Hematopoietic multipotent progenitor cell treated with erythropoietin and hydrocortisone succinate and interleukin-3 and kit ligand, for 6 days (in vitro differentiated cells): ENCODE measurements around the gene DUSP8.
"Not testable (repeated sequence)": the region's sequence is repeated elsewhere in the genome, so short reads cannot be mapped to it uniquely, and the experiment has no call there.

Experiments
- DNase-seq: peaks from one replicate; pipeline ENCODE4 v3.0.0-alpha.2; 2015

DUSP8 gene

DNA sequence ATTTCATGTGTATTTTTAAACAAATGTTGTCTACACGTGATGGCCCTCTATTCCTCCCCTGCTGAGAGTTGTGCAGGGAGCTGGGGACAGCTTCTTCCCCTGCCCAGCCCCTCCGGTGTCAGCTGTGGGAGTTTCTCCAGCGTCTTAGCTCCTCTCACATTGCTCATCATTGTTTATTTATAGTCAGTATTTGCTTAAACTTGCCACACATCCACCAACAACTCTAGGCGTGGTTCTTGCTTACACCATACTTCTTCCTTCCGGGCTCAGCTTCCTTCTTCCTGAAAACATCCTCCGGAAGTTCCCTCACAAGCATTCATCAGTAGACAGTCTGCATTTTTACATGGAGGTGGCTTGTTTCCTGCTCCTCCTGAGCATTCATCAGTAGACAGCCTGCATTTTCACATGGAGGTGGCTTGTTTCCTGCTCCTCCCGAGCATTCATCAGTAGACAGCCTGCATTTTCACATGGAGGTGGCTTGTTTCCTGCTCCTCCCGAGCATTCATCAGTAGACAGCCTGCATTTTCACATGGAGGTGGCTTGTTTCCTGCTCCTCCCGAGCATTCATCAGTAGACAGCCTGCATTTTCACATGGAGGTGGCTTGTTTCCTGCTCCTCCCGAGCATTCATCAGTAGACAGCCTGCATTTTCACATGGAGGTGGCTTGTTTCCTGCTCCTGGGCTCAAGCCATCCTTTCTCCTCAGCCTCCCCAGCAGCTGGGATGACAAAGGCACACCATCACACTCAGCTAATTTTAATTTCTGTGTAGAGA lies 17.3 kb upstream of the DUSP8 start:
- not testable (repeated sequence) for DNase-seq

DNA sequence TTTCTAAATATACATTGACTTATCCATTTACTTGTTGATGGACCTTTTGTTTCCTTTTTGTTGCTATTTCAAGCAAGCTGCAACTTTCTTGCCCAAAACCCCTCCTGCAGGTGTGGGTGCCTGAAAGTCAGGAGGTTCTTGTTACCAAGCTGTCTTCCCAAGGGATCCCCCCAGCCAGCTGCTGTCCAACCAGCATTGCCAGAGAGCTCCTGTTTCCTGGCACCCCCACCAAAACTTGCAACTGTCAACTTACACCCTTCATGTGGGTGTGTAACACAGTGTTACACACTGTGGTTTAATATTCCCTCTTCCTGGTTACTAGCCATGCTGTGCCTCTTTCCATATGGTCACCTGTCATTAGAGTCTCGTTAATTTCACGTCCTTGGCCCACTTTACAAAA lies 14.6 kb upstream of the DUSP8 start:
- no peak for DNase-seq

DNA sequence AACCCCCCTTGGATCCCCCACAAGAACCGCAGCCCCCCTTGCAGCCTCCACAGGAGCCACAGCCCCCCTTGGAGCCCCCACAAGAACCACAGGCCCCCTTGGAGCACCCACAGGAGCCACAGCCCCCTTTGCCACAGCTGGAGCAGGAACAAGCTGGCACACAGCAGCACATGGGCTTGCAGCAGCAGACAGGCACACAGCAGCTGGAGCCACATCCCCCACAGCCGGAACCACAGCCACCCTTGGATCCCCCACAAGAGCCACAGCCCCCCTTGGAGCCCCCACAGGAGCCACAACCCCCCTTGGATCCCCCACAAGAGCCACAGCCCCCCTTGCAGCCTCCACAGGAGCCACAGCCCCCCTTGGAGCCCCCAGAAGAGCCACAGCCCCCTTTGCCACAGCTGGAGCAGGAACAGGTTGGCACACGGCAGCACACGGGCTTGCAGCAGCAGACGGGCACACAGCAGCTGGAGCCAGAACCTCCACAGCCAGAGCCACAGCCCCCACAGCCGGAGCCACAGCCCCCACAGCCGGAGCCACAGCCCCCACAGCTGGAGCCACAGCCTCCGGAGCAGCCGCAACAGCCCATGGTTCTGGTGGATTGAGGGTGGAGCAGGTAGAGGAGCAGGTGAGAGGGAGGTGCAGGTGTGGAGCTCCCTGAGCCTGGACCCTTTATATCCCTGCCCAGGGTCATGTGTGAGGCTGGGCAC lies 12.7 kb upstream of the DUSP8 start, which contains the start of gene KRTAP5-1:
Gene KRTAP5-1 (minus strand): TSS at position 623 of the 710 bp plus-strand sequence. CDS start 34 bp downstream, at position 589.
- not testable (repeated sequence) for DNase-seq

DNA sequence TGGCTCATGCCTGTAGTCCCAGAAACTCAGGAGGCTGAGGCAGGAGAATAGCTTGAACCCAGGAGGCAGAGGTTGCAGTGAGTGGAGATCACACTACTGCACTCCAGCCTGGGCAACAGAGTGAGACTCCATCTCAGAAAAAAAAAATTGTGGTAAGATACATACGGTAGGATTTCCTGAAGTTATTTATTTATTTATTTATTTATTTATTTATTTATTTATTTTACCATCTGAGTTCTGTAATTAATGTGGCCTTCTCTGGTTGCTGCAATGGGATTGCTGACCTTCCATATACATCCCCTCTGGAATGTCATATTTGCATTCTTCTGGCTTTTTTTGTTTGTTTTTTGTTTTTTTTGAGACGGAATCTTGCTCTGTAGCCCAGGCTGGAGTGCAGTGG lies 10.8 kb upstream of the DUSP8 start:
- not testable (repeated sequence) for DNase-seq

DNA sequence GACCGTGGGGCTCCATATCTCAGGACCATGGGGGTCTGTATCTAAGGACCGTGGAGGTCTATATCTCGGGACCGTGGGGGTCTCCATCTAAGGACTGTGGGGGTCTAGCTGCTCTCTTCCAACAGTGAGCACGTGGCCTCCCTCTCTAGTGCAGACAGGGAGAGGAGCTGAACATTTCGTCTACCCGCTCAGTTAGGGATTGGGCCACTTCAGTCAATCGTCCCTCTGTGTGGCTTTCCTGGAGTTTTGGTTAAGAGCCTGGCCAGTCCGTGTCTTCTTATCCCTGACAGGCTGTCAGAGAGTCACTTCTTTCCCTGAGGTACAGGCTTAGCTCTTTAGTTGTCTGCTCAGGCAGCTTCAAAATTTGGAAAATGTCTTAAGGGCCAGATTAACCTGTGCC lies 9.9 kb upstream of the DUSP8 start:
- DNase-seq, result no peak

DNA sequence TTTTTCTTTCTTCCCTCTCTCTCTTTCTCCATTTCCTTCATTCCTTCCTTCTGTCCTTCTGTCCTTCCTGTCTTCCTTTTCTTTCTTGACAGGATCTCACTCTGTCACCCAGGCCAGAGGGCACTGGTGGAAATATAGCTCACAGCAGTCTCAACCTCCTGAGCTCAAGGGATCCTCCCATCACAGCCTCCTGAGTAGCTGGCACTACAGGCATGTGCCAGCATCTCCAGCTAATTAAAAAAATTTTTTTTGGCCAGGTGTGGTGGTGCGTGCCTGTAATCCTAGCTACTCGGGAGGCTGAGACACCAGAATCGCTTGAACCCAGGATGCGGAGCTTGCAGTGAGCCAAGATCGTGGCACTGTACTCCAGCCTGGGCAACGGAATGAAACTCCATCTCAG lies 4.8 kb upstream of the DUSP8 start:
- no peak for DNase-seq

DNA sequence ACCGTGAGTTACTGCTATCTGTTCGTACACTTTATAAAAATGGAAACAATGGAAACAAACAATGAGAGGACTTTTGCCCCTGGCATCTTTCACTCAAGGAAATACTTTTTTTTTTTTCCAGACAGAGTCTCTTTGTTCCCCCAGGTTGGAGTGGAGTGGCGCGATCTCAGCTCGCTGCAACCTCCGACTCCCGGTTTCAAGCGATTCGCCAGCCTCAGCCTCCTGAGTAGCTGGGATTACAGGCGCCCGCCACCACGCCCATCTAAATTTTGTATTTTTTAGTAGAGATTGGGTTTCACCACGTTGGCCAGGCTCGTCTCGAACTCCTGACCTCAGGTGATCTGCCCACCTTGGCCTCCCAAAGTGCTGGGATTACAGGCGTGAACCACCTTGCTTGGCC lies 3.7 kb upstream of the DUSP8 start:
- DNase-seq, result not testable (repeated sequence)

DNA sequence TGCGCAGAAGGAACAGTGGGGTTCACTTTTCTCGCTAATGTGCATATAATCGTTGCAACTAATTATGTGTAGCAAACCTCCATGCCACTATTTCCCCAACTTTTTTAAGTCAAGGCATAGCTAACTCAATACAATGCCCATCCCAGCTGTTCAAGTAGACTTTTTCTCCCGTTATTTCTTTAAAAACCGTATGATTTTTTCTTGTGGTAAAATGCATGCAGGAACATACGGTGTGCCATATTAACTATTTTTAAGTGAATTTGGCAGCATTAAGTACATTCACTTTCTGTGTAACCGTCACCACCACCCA lies 2.8 kb upstream of the DUSP8 start:
- DNase-seq, result no peak

- peak; percentile 70 for DNase-seq
These were observed 2.3 kb upstream of the DUSP8 start for GRCh38 chr11:1574238-1574932.

DNA sequence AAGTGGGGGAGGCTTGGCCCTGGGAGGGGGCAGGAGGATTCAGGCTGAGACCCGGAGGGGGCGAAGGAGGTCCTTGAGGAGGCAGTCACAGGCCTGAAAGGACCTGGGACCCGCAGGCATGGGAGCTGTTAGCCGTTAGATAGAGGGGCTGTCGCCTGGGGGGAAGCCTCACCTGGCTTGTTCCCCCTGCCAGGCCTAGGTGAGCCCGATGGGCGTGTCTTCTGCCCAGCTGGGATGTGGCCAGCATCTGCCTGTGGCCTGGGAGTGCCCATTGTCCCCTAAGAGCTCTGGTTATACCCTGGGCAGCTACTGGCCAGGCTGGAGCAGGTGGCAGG lies 1.8 kb upstream of the DUSP8 start:
- no peak for DNase-seq

- no peak for DNase-seq
These were observed 1.2 kb upstream of the DUSP8 start for GRCh38 chr11:1573077-1573902.

GRCh38 chr11:1571760-1572196 lies 293 bp downstream of the DUSP8 start:
- DNase-seq, result no peak

GRCh38 chr11:1570896-1571759 lies 943 bp downstream of the DUSP8 start:
- DNase-seq, result no peak

- DNase-seq, result no peak
These were observed 1.6 kb downstream of the DUSP8 start for GRCh38 chr11:1570531-1570895.

GRCh38 chr11:1570001-1570453 lies 2.0 kb downstream of the DUSP8 start:
- DNase-seq, result no peak

GRCh38 chr11:1569251-1569780 lies 2.8 kb downstream of the DUSP8 start:
- DNase-seq, result no peak

DNA sequence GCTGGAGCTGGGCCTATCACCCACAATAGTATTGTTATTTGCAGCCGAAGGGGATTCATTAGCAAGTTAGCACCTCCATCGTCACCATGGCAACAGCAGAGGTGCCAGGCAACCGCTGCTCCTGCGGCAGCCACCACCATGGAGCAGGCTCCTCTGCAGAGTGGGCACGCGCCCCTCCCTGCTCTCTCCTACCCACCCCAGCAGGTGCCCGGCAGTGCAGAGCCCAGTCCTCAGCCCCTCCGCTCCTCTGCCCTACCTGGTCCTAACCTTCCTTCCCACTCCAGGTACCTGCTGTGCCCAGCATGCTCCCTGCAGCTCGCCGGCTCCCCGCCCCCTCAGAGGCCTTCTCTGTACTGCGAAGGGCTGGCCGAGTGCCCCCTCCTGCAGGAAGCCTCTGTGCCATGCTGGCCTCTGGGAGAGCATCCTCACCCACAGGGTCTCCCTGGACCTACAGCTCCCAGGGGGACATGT lies 3.6 kb downstream of the DUSP8 start:
- DNase-seq, result peak; percentile 40

- no peak for DNase-seq
These were observed 4.4 kb downstream of the DUSP8 start for GRCh38 chr11:1567721-1568100.

DNA sequence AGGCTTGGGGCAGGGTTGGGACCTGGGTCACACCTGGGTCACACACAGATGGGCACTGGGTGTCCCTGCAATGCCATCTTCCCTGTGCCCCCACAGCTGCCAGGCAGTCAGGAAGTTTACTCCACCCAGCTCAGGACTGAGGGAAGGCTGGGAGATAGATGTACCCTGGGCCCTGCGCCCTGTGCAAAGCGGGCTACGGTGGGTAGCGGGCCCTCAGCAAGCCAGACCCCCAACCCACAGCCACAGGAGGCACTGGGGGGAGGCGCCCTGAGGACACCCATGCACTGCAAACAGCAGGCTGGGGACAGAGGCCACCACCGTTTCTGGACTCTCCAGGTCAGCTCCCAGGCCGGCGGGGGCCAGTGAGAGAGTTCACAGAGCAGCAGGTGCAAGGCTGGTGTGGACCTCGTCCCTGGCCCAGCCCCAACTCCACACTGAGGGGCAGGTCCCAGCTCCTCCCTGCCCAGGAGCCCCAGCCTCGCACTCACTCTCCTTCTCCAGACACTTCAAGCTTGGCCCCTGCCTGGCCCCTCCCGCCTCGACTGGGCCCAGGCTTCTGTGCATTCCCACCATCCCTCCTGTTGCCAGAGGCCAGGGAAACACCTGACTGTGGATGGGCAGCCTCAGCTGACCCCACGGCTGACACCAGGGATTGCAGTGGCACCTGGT lies 4.9 kb downstream of the DUSP8 start:
- no peak for DNase-seq

GRCh38 chr11:1566381-1567051 lies 5.6 kb downstream of the DUSP8 start:
- no peak for DNase-seq

- DNase-seq, result no peak
These were observed 6.2 kb downstream of the DUSP8 start for GRCh38 chr11:1565904-1566247.
